ENCODE results near the gene ZNF180.
A peak's percentile ranks its signal among the peaks of the same experiment; 100 is the strongest.
"Not testable (repeated sequence)": the region's sequence is repeated elsewhere in the genome, so short reads cannot be mapped to it uniquely, and the experiment has no call there.

ZNF180 gene

DNA sequence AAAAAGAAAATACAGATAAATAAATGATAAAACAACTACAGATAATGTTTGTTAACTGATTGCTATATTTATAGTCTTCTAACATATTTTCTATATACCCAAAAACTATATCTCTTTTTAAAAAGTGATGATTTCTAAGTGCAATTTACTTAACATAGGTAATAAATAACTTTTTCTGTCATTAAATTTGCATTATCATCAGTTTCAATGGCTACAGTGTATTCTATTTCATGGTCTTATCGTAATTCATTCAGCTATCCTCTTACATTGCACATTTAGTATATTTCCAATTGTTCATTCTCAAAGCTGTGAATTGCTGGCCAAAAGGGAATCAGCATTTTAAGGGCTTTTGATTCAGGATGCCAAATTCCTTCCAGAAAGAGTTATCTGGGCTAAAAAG, 3.6 kb downstream of the ZNF180 start:
- no peak for DNase-seq

GRCh38 chr19:44476559-44477408, 23.5 kb downstream of the ZNF180 start:
- no peak for DNase-seq

DNA sequence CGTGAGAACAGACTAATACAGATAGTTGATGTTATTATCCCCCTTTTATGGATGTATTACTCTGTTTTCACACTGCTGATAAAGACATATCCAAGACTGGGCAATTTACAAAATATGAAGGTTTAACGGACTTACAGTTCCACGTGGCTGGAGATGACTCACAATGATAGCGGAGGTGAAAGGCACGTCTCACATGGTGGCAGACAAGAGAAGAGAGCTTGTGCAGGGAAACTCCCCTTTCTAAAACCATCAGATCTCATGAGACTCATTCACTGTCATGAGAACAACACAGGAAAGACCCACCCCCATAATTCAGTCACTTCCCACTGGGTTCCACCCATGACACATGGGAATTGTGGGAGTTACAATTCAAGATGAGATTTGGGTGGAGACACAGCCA, 31.6 kb downstream of the ZNF180 start:
- DNase-seq: not testable (repeated sequence)

- DNase-seq: not testable (repeated sequence)
Measured at GRCh38 chr19:44462600-44463286, 37.6 kb downstream of the ZNF180 start.

GRCh38 chr19:44456016-44456415, 44.3 kb downstream of the ZNF180 start:
- DNase-seq: not testable (repeated sequence)

DNA sequence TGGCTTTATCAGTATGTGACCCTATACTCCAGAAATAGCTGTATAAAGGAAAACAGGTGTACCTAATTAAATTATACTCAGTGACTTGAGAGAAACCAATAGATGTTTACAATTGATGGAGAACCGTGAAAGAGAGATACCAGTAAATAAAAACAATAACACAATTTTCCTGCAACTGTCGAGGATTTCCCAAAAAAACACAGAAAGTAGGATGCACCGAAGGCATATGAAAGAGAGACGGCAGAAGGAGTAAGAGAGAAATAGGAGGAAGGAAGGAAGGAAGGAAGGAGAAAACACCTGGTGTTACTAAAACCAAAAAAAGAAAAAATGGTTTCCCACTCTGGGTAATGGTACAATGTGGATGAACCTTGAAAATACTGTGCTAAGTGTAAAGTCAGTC, 45.2 kb downstream of the ZNF180 start:
- no peak for DNase-seq

DNA sequence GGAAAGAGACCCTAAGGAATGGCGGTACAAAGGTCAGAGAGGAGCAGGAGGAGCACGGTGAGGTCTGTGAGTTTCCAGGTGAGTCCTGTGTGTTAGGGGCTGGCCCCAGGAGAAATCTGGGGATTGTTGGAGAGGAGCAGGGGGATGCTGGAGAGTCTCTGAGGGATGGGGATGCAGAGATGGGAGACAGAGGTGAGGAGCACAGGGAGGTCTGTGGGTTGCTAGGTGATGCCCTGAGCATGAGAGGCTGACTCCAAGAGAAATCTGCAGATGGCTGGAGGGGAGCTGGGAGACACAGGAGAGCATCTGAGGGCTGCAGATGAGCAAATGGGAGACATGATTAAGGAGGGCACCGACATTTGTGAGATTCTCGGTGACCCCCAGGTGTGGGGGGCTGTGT, 48.0 kb downstream of the ZNF180 start:
- no peak for DNase-seq

DNA sequence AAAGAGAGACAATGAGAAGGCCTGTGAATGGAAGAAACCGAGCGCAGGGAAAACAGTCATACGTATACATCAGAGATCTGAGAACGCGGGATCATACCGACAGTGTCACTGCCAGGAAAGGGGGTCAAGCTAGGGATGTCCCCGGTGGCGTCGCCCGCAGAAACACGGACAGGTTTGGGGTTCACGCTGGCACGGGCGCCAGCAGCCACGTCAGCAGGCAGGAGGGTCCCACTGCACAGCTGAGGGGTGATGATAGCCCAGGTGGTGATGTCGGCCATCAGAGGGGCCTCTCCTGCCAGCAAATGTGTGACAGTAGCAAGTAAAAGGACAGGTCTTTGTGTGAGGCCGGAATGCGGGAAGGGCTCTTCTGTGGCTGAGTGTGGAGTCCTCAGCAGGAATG, 48.6 kb downstream of the ZNF180 start:
- no peak for DNase-seq

DNA sequence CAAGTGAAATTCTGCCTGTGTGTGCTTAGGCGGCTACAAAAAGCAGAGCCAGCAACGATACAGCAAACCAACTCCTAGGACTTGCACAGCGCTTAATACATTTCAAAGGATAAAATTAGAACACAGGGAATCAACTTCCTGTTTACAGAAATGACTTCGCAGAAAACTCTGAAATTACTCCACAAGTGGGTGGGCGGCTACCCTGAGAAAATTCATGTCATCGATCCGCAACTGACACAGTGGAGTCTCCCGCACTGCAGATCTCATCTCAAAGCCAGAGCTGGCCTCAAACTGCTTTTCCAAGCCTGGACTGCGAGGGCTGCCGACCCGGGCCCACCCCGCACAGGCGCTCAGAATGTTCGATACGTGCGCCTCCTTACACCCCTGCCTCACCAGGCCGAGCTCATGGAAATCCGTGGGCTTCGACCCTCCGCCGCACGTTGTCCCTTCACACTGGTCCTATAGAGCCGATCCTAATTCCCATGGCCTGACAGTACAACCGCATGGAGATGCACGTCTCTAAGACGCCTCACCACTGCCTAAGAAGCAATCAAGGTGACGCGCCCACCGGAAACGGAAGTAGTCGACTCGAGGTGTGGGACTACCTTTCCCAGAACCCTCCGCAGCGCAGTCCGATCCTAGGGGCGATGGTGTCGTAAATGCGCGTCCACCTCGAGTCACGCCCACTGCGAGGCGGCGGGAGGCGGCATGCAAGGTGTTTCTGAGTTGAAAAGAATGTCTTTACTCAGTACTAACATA, 52.2 kb downstream of the ZNF180 start, which contains the start of gene ZNF229:
ZNF229 (minus strand) TSS at position 557 of the 759 bp plus-strand sequence. CDS start 5,625 bp downstream, outside the sequence.
- peak; percentile 80 for DNase-seq

DNA sequence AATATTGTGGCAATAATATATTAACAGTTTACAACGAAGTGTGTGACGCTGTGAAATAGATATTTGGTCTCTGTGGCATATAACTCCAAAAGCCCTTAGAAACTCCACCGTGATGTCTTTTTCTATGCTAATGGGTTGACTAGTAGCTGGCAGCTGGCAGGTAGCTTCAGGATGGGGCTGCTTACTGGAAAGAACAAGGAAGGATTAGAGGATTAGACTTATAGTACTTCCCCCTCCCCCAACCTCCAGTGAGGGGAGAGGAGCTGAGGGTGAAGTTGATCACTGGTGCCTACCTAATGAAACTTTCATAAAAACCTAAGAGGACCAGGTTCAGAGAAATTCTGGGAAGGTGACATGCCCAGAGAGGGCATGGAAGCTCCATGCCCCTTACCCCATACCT, 61.9 kb downstream of the ZNF180 start:
- no peak for DNase-seq

DNA sequence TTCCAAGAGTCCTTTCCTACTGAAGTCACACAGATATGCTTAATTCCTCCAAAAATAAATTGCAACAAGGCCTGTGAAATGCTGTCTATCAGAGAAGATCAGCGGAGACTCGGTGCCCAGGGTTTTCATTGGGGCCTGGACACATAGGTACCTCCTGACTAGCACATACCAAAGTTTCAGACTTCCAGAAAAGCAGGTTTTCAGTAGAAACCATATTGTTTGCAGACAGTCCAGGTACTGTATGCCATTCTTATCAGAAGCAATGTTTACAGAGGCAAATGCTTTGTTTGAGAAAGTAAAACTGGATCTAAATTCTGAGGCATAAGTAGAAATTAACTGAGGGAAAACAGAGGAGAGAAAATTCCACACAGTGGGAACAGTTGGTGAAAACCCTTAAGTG, 64.9 kb downstream of the ZNF180 start:
- no peak for DNase-seq

DNA sequence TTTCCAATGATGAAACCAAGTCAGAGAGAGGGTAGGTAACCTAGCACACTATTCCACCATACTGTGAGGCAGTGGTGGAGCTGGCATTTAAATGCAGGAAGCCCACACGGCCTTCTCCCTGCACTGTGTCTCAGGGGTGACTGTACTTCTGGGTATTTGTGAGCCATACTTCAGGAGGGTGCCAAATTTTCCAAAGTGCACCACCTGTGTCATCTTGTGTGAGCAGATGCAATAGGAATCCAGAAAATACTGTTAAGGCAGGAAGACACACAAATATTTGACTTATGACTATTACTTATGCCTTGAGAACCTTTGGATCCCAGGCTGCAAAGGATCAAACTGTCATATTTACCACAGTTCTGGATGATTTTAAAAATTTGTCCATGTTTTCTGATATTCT, 69.4 kb downstream of the ZNF180 start:
- no peak for DNase-seq
